Activated CD4-positive, alpha-beta T cell treated with anti-CD3 and anti-CD28 coated beads, Interleukin-2, amount 50 U/mL, for 4 hours (primary cell): ENCODE measurements around the gene NFKBIA.
"Not testable (repeated sequence)": the region's sequence is repeated elsewhere in the genome, so short reads cannot be mapped to it uniquely, and the experiment has no call there.

Experiments used
- DNase-seq, 2 experiments: peaks; one replicate each; pipeline ENCODE4 v3.0.0-alpha.2; 2020

Gene NFKBIA

GRCh38 chr14:35389315-35389667 lies 15.3 kb downstream of the NFKBIA start:
- DNase-seq, result no peak

- no peak for DNase-seq
These were observed 15.8 kb downstream of the NFKBIA start for GRCh38 chr14:35388656-35389314.

GRCh38 chr14:35387713-35388579 lies 16.6 kb downstream of the NFKBIA start:
- DNase-seq, result no peak

GRCh38 chr14:35387219-35387618 lies 17.3 kb downstream of the NFKBIA start:
- DNase-seq, result no peak

GRCh38 chr14:35386673-35387125 lies 17.9 kb downstream of the NFKBIA start:
- no peak for DNase-seq

- no peak for DNase-seq
These were observed 19.3 kb downstream of the NFKBIA start for GRCh38 chr14:35385042-35385839.

- DNase-seq, result no peak
These were observed 20.0 kb downstream of the NFKBIA start for GRCh38 chr14:35384455-35385041.

- DNase-seq, result no peak
These were observed 20.7 kb downstream of the NFKBIA start for GRCh38 chr14:35383569-35384454.

- no peak for DNase-seq
These were observed 23.8 kb downstream of the NFKBIA start for GRCh38 chr14:35380794-35381193.

GRCh38 chr14:35379234-35379933 lies 25.2 kb downstream of the NFKBIA start:
- not testable (repeated sequence) for DNase-seq

GRCh38 chr14:35378425-35379233 lies 25.9 kb downstream of the NFKBIA start:
- DNase-seq, result no peak

GRCh38 chr14:35375558-35376025 lies 29.0 kb downstream of the NFKBIA start:
- DNase-seq, result no peak

GRCh38 chr14:35374263-35374712 lies 30.3 kb downstream of the NFKBIA start:
- no peak for DNase-seq

- not testable (repeated sequence) for DNase-seq
These were observed 31.3 kb downstream of the NFKBIA start for GRCh38 chr14:35373208-35373607.

GRCh38 chr14:35370969-35371368 lies 33.6 kb downstream of the NFKBIA start:
- DNase-seq, result no peak

GRCh38 chr14:35369701-35370191 lies 34.8 kb downstream of the NFKBIA start:
- DNase-seq, result no peak

- DNase-seq, result no peak
These were observed 35.8 kb downstream of the NFKBIA start for GRCh38 chr14:35368583-35369392.

GRCh38 chr14:35368139-35368460 lies 36.4 kb downstream of the NFKBIA start:
- no peak for DNase-seq

- DNase-seq, result no peak
These were observed 37.5 kb downstream of the NFKBIA start for GRCh38 chr14:35367056-35367372.
